NCI-H2029 treated with DMSO at 0.1 percent for 48 hours (cell line): ENCODE results near the gene AMT.
A peak's percentile ranks its signal among the peaks of the same experiment; 100 is the strongest.

Experiments used
- DNase-seq: peaks from one replicate; lab custom pipeline; 2025; lab: John Stamatoyannopoulos, UW

Gene AMT, protein sequence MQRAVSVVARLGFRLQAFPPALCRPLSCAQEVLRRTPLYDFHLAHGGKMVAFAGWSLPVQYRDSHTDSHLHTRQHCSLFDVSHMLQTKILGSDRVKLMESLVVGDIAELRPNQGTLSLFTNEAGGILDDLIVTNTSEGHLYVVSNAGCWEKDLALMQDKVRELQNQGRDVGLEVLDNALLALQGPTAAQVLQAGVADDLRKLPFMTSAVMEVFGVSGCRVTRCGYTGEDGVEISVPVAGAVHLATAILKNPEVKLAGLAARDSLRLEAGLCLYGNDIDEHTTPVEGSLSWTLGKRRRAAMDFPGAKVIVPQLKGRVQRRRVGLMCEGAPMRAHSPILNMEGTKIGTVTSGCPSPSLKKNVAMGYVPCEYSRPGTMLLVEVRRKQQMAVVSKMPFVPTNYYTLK

GRCh38 chr3:49422379-49423248 is at the start of gene AMT:
Gene AMT, minus strand, starts transcription at chr3:49422473. Its CDS starts 23 bp downstream, at chr3:49422450.
- no peak for DNase-seq

GRCh38 chr3:49470714-49471420 is 48.6 kb upstream of the AMT start:
- DNase-seq = no peak

DNA sequence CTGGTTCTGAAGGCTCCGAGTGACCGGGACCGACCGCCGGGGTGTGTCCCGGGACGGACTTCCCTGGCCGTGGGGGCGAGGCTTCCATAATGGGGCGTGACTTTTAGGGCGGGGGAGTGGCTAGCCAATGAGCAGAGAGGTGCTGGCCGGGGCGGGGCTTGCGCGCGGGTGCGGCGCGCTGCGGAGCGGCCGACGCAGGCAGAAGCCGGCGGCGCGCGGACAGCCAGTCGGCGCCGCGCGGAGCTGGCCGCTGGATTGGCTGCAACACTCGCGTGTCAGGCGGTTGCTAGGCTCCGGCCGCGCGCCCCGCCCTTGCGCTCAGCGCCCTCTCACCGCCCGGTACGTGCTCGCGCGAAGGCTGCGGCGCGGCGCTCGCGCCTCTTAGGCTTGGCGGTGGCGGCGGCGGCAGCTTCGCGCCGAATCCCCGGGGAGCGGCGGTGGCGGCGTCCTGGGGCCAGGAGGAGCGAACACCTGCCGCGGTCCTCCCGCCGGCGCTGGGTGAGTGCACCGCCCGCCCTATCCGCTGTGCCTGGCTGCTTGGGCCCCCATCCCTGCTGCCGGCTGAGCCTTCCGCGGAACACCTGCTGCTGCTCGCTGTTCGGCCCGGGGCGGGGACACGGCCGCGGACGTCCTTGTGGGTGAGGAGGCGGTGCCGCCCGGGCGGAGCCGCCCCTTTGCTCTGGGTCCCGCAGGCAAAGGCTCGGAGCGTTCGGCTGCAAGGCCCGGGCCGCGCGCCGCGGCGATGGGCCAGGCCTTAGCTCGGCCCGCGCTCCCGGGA is 47.9 kb upstream of the AMT start, which contains the start of gene DAG1:
DAG1 (plus strand) TSS at position 332 of the 778 bp plus-strand sequence. CDS start 40,268 bp downstream, outside the sequence.
- peak; percentile 81 for DNase-seq

DNA sequence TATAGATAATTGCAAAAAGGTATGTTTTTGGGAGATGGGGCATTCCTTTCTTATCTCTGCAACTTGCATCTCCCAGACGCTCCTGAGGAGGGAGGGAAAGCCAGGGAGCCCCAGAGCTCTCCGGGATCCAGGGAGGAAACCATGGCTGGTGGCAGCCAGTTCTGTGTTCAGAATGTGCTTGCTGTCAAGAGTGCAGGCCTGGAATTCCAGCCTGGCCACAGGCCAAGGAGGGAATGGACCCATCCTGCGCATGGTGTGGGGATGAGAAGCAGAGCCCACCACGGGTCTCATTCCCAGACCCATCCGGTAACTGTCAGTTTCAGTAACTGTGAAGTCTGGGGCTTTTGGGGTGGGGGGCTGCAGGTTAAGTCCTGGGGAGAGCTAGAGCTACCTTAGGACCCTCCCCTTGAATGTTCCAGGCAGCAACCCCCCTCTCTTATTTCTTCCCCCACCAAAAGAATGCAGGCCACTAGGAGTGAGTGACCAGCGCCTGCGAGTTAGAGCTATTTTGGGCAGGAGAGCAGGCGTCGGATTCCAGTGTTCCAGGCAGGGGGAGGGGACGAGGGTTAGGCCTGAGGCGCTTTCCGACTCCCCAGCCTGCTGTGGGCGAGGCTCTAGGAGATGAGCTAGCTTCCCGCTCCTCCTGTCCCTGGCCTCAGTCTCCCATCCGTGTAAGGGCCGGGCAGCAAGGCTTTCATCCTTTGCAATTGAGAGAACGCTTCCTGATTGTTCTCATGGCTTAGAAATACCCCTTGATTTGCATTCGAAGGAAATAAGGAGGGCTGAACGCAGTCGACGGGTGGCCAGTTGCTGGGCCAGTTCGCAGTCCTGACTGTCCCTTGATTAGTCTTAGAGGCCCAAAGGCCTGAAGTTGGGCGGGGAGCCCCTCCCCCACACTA is 47.0 kb upstream of the AMT start:
- DNase-seq = no peak

GRCh38 chr3:49466085-49466484 is 43.8 kb upstream of the AMT start:
- no peak for DNase-seq

GRCh38 chr3:49465270-49466034 is 43.2 kb upstream of the AMT start:
- DNase-seq = no peak

GRCh38 chr3:49462222-49462621 is 39.9 kb upstream of the AMT start:
- DNase-seq = no peak

- no peak for DNase-seq
These were observed 39.3 kb upstream of the AMT start for GRCh38 chr3:49461443-49462171.

- DNase-seq = no peak
These were observed 38.7 kb upstream of the AMT start for GRCh38 chr3:49460956-49461355.

DNA sequence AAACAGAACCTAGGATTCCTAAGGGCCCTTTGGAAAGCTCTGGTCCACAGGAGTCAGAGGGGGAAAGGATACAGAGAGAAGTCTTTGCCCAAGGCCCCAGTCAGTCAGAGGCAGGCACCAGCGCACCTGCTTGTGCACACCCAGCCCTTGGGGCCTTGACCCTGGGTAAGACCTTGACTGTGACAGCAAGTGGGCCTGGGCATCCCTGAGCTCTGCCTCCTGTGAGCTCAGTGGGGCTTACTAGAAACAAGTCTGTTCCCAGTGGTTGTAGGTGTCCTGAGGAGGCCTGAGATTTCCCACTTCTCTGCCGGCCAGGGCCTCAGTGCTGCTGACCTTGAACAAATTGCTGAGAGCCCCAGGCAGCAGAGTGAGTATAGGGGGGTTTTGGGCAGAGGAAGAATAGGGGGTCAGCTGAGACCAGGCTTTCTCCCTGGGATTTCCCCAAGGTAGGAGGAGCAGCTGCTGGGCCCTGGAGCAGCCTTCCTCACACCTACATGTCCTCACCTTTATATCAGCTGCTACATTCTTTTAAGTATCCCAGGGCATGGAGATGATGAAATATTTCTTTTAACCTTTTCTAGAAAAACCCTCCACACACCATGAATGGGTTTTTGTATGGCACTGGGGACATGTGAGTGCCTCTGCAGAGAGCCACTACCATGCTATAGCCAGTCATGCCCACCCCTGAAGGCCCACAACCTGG is 38.1 kb upstream of the AMT start:
- DNase-seq = no peak

- DNase-seq = no peak
These were observed 34.2 kb upstream of the AMT start for GRCh38 chr3:49456466-49456865.

GRCh38 chr3:49454898-49455681 is 32.8 kb upstream of the AMT start:
- DNase-seq = no peak

DNA sequence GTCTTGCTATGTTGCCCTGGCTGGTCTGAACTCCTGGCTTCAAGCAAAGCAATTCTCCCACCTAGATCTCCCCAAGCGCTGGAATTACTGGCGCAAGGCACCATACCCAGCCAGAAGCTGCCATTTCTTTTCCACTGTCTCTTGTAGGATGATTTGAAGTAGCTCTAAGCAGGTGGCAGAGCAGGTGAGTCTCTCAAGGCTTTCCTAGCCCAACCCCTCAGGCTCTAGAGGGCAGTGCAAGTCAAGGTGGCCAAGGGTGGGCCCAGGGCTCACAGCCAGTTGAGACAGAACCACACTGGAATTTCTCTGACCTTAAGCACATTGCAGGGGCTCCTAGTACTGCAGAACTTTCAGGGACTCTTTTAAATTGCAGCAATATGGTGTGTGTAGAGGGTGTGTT is 32.2 kb upstream of the AMT start:
- DNase-seq = no peak

DNA sequence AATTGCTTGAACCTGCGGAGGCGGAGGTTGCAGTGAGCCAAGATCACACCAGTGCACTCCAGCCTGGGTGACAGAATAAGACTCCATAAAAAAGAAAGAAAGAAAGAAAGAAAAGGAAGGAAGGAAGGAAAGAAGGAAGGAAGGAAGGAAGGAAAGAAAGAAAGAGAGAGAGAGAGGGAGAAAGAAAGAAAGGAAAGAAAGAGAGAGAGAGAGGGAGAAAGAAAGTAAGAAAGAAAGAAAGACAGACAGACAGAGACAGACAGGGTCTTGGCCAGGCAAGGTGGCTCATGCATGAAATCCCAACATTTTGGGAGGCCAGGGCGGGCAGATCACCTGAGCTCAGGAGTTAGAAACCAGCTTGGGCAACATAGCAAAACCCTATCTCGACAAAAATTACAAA is 31.3 kb upstream of the AMT start:
- no peak for DNase-seq

DNA sequence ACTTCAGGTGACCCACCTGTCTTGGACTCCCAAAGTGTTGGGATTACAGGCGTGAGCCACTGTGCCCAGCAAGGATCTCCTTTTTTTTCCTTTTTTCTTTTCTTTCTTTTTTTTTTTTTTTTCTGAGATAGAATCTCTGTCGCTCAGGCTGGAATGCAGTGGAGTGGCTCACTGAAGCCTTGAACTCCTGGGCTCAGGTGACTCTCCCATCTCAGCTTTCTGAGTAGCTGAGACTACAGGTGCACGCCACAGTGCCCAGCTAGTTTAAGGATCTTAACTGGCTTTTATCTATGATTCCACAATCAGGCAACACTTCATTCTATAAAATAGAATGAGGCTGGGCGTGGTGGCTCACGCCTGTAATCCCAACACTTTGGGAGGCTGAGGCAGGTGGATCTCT is 23.1 kb upstream of the AMT start:
- no peak for DNase-seq

DNA sequence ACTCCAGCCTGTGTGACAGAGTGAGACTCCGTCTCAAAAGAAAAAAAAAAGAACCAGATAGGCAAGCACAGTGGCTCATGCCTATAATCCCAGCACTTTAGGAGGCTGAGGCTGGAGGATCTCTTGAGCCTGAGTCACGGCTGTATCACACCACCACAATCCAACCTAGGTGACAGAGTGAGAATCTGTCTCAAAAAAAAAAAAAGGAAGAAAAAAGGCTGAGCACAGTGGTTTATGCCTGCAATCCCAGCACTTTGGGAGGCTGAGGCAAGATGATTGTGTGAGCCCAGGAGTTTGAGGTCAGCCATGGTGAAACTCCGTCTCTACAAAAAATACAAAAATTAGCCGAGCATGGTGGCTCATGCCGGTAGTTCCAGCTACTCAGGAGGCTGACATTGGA is 12.5 kb upstream of the AMT start:
- no peak for DNase-seq

DNA sequence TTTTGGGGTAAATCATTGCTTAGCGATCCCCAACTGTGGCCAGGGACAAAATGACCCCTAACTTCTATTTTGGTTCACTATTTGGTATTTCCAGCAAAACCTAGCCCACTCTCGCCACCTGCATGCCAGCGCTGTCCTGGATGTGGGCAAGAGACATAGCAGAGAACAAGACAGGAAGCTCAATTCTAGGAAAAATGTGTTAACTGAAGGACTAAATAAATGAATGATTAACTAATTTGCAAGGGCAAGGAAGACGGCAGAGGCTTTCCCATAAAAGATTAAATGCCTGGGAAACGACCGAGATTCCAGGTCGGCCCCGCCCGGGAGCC is 6.4 kb upstream of the AMT start:
- no peak for DNase-seq

DNA sequence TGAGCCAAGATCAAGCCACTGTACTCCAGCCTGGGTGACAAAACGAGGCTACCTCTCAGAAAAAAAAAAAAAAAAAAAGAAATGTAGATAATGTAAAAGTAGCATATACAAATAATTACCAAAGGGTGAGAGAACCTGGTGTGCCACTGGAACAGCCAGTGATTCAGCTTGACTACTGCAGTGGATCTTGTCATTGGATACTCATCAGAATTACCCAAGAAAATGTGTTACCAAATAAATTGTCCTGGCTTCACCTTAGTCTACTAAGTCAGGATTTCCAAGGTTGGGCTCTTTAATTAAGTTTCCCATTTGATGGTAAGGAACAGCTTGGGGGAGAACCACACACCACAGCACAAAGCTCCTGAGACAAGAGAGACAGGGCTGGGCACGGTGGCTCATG is 5.3 kb upstream of the AMT start:
- DNase-seq = no peak
